ENCODE measurements around the gene TSKS.

The TSKS gene

GRCh38 chr19:49805822-49806619, 42.9 kb upstream of the TSKS start:
- H3K36me3 ChIP-seq (ENCODE audit: insufficient read depth, low read length), result peaks cover 53% of the 10 kb centered on the region
- peaks cover 14% of the 10 kb centered on the region for H3K4me1 ChIP-seq (ENCODE audit: control insufficient read depth, insufficient read depth, low read length)
- no peaks in the 10 kb centered on the region for H3K9me3 ChIP-seq (replicated peaks; ENCODE audit: low read length)
- H3K4me3 ChIP-seq (ENCODE audit: low read length), result no peak overlapping the region
- no peak overlapping the region for H3K9ac ChIP-seq (ENCODE audit: low read depth, low read length)
- no peak overlapping the region for H3K4me2 ChIP-seq (ENCODE audit: low read length)
- H3K27me3 ChIP-seq (ENCODE audit: control insufficient read depth, insufficient read depth, low read length), result no peaks in the 10 kb centered on the region

DNA sequence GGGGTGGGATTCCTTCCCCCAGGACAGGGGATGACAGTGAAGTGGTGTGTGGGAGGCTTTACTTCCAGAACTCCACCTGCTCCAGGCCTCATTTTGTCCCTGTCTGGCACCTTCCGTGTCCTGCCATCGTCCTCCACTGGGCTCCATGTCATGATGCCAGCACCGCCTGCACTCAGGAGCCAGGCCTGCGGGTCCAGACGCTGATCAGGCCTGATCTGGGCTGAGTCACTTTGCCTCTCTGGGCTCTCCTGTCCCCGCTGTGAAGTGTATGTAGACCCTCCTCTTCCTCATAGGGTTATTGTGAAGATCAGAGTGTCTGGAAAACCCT, 40.4 kb upstream of the TSKS start:
- H3K4me3 ChIP-seq (ENCODE audit: low read length), result no peak overlapping the region
- no peaks in the 10 kb centered on the region for H3K27me3 ChIP-seq (ENCODE audit: control insufficient read depth, insufficient read depth, low read length)
- no peak overlapping the region for H3K9ac ChIP-seq (ENCODE audit: low read depth, low read length)
- H3K9me3 ChIP-seq (replicated peaks; ENCODE audit: low read length), result no peaks in the 10 kb centered on the region
- H3K4me1 ChIP-seq (ENCODE audit: control insufficient read depth, insufficient read depth, low read length), result peaks cover 4% of the 10 kb centered on the region
- H3K36me3 ChIP-seq (ENCODE audit: insufficient read depth, low read length), result peaks cover 76% of the 10 kb centered on the region
- no peak overlapping the region for H3K4me2 ChIP-seq (ENCODE audit: low read length)

GRCh38 chr19:49802836-49803528, 39.9 kb upstream of the TSKS start:
- Histone ChIP-seq H3K27me3 (ENCODE audit: control insufficient read depth, insufficient read depth, low read length) (no peaks in the 10 kb centered on the region), H3K9ac (ENCODE audit: low read depth, low read length) (no peak overlapping the region), H3K4me2 (ENCODE audit: low read length) (no peak overlapping the region), H3K36me3 (ENCODE audit: insufficient read depth, low read length) (peaks cover 78% of the 10 kb centered on the region), H3K4me3 (ENCODE audit: low read length) (no peak overlapping the region), H3K9me3 (replicated peaks; ENCODE audit: low read length) (no peaks in the 10 kb centered on the region), H3K4me1 (ENCODE audit: control insufficient read depth, insufficient read depth, low read length) (peaks cover 3% of the 10 kb centered on the region)

DNA sequence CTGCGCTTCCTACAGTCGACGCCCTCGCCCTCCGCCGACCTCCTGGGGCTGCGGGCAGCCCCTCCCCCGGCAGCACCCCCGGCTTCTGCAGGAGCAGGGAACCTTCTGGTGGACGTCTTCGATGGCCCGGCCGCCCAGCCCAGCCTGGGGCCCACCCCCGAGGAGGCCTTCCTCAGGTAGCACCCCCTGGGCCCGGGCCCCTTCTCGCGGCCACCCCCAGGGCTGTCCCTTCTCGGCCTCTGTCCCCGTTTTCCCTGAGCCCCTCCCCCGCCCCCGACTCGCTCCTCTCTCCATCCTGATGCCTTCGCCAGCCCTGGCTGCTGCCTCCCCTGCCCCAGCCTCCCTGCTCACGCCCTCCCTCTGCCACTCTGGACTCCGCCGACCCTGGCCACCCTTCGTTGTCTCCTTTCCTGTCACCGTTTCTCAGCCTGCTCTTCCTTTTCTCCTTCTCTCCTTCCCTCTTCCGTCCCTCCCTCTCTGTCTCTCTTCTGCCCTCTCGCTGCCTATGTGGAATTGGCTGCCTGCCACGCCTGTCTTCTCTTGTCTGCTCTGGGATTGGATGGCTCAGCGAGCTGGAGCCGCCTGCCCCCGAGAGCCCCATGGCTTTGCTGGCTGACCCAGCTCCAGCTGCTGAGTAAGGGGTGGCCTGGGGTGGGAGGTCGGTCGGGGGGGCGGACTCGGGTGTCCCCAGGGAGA, 39.0 kb upstream of the TSKS start:
- no peak overlapping the region for H3K9ac ChIP-seq (ENCODE audit: low read depth, low read length)
- no peak overlapping the region for H3K4me3 ChIP-seq (ENCODE audit: low read length)
- no peaks in the 10 kb centered on the region for H3K27me3 ChIP-seq (ENCODE audit: control insufficient read depth, insufficient read depth, low read length)
- peaks cover 3% of the 10 kb centered on the region for H3K4me1 ChIP-seq (ENCODE audit: control insufficient read depth, insufficient read depth, low read length)
- H3K4me2 ChIP-seq (ENCODE audit: low read length), result peak overlapping the region; percentile 53
- H3K36me3 ChIP-seq (ENCODE audit: insufficient read depth, low read length), result peaks cover 74% of the 10 kb centered on the region
- no peaks in the 10 kb centered on the region for H3K9me3 ChIP-seq (replicated peaks; ENCODE audit: low read length)

GRCh38 chr19:49801401-49801888, 38.3 kb upstream of the TSKS start:
- no peaks in the 10 kb centered on the region for H3K9me3 ChIP-seq (replicated peaks; ENCODE audit: low read length)
- peaks cover 3% of the 10 kb centered on the region for H3K4me1 ChIP-seq (ENCODE audit: control insufficient read depth, insufficient read depth, low read length)
- no peak overlapping the region for H3K4me2 ChIP-seq (ENCODE audit: low read length)
- H3K27me3 ChIP-seq (ENCODE audit: control insufficient read depth, insufficient read depth, low read length), result no peaks in the 10 kb centered on the region
- H3K9ac ChIP-seq (ENCODE audit: low read depth, low read length), result no peak overlapping the region
- no peak overlapping the region for H3K4me3 ChIP-seq (ENCODE audit: low read length)
- H3K36me3 ChIP-seq (ENCODE audit: insufficient read depth, low read length), result peaks cover 77% of the 10 kb centered on the region

- Histone ChIP-seq H3K9me3 (replicated peaks; ENCODE audit: low read length) (no peaks in the 10 kb centered on the region), H3K9ac (ENCODE audit: low read depth, low read length) (no peak overlapping the region), H3K4me1 (ENCODE audit: control insufficient read depth, insufficient read depth, low read length) (peaks cover 3% of the 10 kb centered on the region), H3K27me3 (ENCODE audit: control insufficient read depth, insufficient read depth, low read length) (no peaks in the 10 kb centered on the region), H3K4me3 (ENCODE audit: low read length) (no peak overlapping the region), H3K36me3 (ENCODE audit: insufficient read depth, low read length) (peaks cover 78% of the 10 kb centered on the region), H3K4me2 (ENCODE audit: low read length) (no peak overlapping the region)
These were observed 37.7 kb upstream of the TSKS start for GRCh38 chr19:49800771-49801170.

GRCh38 chr19:49799798-49800376, 36.8 kb upstream of the TSKS start:
- no peak overlapping the region for H3K4me2 ChIP-seq (ENCODE audit: low read length)
- no peak overlapping the region for H3K9ac ChIP-seq (ENCODE audit: low read depth, low read length)
- H3K36me3 ChIP-seq (ENCODE audit: insufficient read depth, low read length), result peaks cover 79% of the 10 kb centered on the region
- no peak overlapping the region for H3K4me3 ChIP-seq (ENCODE audit: low read length)
- H3K9me3 ChIP-seq (replicated peaks; ENCODE audit: low read length), result no peaks in the 10 kb centered on the region
- no peaks in the 10 kb centered on the region for H3K27me3 ChIP-seq (ENCODE audit: control insufficient read depth, insufficient read depth, low read length)
- peaks cover 3% of the 10 kb centered on the region for H3K4me1 ChIP-seq (ENCODE audit: control insufficient read depth, insufficient read depth, low read length)

GRCh38 chr19:49799271-49799797, 36.2 kb upstream of the TSKS start:
- Histone ChIP-seq H3K4me2 (ENCODE audit: low read length) (no peak overlapping the region), H3K27me3 (ENCODE audit: control insufficient read depth, insufficient read depth, low read length) (no peaks in the 10 kb centered on the region), H3K36me3 (ENCODE audit: insufficient read depth, low read length) (peaks cover 77% of the 10 kb centered on the region), H3K9me3 (replicated peaks; ENCODE audit: low read length) (no peaks in the 10 kb centered on the region), H3K4me3 (ENCODE audit: low read length) (no peak overlapping the region), H3K4me1 (ENCODE audit: control insufficient read depth, insufficient read depth, low read length) (peaks cover 3% of the 10 kb centered on the region), H3K9ac (ENCODE audit: low read depth, low read length) (no peak overlapping the region)

GRCh38 chr19:49798574-49798973, 35.5 kb upstream of the TSKS start:
- Histone ChIP-seq H3K4me1 (ENCODE audit: control insufficient read depth, insufficient read depth, low read length) (peaks cover 4% of the 10 kb centered on the region), H3K27me3 (ENCODE audit: control insufficient read depth, insufficient read depth, low read length) (no peaks in the 10 kb centered on the region), H3K36me3 (ENCODE audit: insufficient read depth, low read length) (peaks cover 76% of the 10 kb centered on the region), H3K9me3 (replicated peaks; ENCODE audit: low read length) (no peaks in the 10 kb centered on the region), H3K4me3 (ENCODE audit: low read length) (no peak overlapping the region), H3K4me2 (ENCODE audit: low read length) (no peak overlapping the region), H3K9ac (ENCODE audit: low read depth, low read length) (no peak overlapping the region)

DNA sequence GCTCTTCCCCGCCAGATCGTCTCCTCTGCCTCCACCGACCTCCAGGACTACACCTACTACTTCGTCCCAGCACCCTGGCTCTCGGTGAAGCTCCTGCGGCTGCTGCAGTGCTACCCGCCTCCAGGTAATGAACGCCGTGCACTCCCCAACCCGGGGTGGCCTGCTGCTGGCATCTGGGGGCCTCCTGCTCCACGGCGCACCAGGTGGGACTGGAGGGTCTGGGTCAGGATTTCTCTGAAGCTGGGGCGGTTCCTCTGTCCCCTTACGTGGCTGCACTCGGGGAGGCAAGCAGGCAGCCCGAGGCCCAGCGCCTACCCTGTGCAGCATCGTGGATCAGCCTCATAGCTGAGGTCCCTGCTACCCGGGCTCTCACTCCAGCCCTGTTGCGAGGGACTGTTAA, 32.5 kb upstream of the TSKS start:
- Histone ChIP-seq H3K4me3 (ENCODE audit: low read length) (no peak overlapping the region), H3K4me2 (ENCODE audit: low read length) (no peak overlapping the region), H3K9me3 (replicated peaks; ENCODE audit: low read length) (no peaks in the 10 kb centered on the region), H3K36me3 (ENCODE audit: insufficient read depth, low read length) (peaks cover 75% of the 10 kb centered on the region), H3K27me3 (ENCODE audit: control insufficient read depth, insufficient read depth, low read length) (no peaks in the 10 kb centered on the region), H3K9ac (ENCODE audit: low read depth, low read length) (no peak overlapping the region), H3K4me1 (ENCODE audit: control insufficient read depth, insufficient read depth, low read length) (peaks cover 11% of the 10 kb centered on the region)

- no peak overlapping the region for H3K9ac ChIP-seq (ENCODE audit: low read depth, low read length)
- H3K27me3 ChIP-seq (ENCODE audit: control insufficient read depth, insufficient read depth, low read length), result no peaks in the 10 kb centered on the region
- peaks cover 17% of the 10 kb centered on the region for H3K4me1 ChIP-seq (ENCODE audit: control insufficient read depth, insufficient read depth, low read length)
- no peak overlapping the region for H3K4me3 ChIP-seq (ENCODE audit: low read length)
- peaks cover 73% of the 10 kb centered on the region for H3K36me3 ChIP-seq (ENCODE audit: insufficient read depth, low read length)
- H3K9me3 ChIP-seq (replicated peaks; ENCODE audit: low read length), result no peaks in the 10 kb centered on the region
- H3K4me2 ChIP-seq (ENCODE audit: low read length), result no peak overlapping the region
These were observed 30.4 kb upstream of the TSKS start for GRCh38 chr19:49793561-49793840.

All from skeletal muscle satellite cell (primary cell).